ENCODE measurements around the gene OAS2.
"Not testable (repeated sequence)": the region's sequence is repeated elsewhere in the genome, so short reads cannot be mapped to it uniquely, and the experiment has no call there.

- not testable (repeated sequence) for TF ChIP-seq POLR2A, POLR2AphosphoS5 (IDR thresholded peaks at IDR 0.05)
Measured at GRCh38 chr12:112988823-112989385, 10.6 kb downstream of the OAS2 start.

All from suprapubic skin (tissue), 4 donors.